ENCODE data around the gene HERC5. TPM values are rescaled to one million over a fixed set of nuclear protein-coding genes. Genes with fewer than 3 reads are reported as not detected.

Gene HERC5
- total RNA-seq, 1 experiment from 2014 or later = 4.6 TPM

GRCh38 chr4:88440146-88440545 is 16.8 kb upstream of the HERC5 start:
- Histone ChIP-seq H3K27me3 (ENCODE audit: insufficient read depth, low read depth) (no peaks in the 10 kb centered on the region), H3K27ac (no peak overlapping the region), H3K4me2 (no peak overlapping the region), H2AFZ (no peak overlapping the region), H3K9me2 (ENCODE audit: insufficient read depth) (no peaks in the 10 kb centered on the region), H3F3A (ENCODE audit: insufficient read depth, low read depth) (no peaks in the 10 kb centered on the region), H4K20me1 (ENCODE audit: insufficient read depth) (no peaks in the 10 kb centered on the region), H3K4me3 (no peak overlapping the region), H3K4me1 (replicated peaks; ENCODE audit: insufficient read depth) (no peaks in the 10 kb centered on the region), H3K79me2 (ENCODE audit: low read depth) (no peaks in the 10 kb centered on the region), H3K36me3 (ENCODE audit: low read depth) (no peaks in the 10 kb centered on the region), H3K9me3 (ENCODE audit: insufficient read depth, low read depth) (no peaks in the 10 kb centered on the region)
- TF ChIP-seq CTCF (conservative IDR thresholded peaks at IDR 0.05) (no peak), EZH2 (IDR thresholded peaks at IDR 0.05; ENCODE audit: low read depth) (no peak)
- no peak for DNase-seq
- POLR2A ChIA-PET (ENCODE audit: unreplicated experiment) = no interaction called here
- intact Hi-C loops (cut with micrococcal nuclease; ENCODE audit: unreplicated experiment) = no loop called here
- BruUV-seq (replicated peaks) = no TSS peak
- CTCF ChIA-PET = no interaction called here

DNA sequence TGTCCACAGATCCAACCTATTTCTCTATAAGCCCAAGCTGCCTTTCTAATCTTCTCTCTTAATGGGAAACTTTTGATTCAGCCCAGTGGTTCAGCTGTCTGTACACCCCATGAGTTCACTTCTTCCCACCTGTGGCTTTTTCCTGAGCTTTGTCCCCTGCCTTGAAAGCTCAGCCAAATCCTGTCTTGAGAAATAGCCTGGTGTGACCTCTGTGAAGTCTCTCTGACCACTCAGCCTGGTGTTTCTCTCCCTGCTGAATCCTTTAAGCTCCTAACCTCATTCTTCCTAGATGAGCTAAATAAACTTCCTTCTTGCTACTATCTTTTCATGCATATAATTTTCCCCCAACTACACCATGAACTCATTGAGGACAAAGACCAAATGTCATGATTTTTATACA is 15.2 kb upstream of the HERC5 start:
- no TSS peak for BruUV-seq (replicated peaks)
- no peak for DNase-seq
- POLR2A ChIA-PET (ENCODE audit: unreplicated experiment) = no interaction called here
- CTCF ChIA-PET = no interaction called here
- Histone ChIP-seq H4K20me1 (ENCODE audit: insufficient read depth) (no peaks in the 10 kb centered on the region), H3K79me2 (ENCODE audit: low read depth) (no peaks in the 10 kb centered on the region), H3K27ac (no peak overlapping the region), H3K4me3 (no peak overlapping the region), H3K36me3 (ENCODE audit: low read depth) (no peaks in the 10 kb centered on the region), H3K9me2 (ENCODE audit: insufficient read depth) (no peaks in the 10 kb centered on the region), H2AFZ (no peak overlapping the region), H3K27me3 (ENCODE audit: insufficient read depth, low read depth) (no peaks in the 10 kb centered on the region), H3K9me3 (ENCODE audit: insufficient read depth, low read depth) (no peaks in the 10 kb centered on the region), H3K4me2 (no peak overlapping the region), H3K4me1 (replicated peaks; ENCODE audit: insufficient read depth) (no peaks in the 10 kb centered on the region), H3F3A (ENCODE audit: insufficient read depth, low read depth) (no peaks in the 10 kb centered on the region)
- TF ChIP-seq CTCF (conservative IDR thresholded peaks at IDR 0.05) = no peak
- intact Hi-C loops (cut with micrococcal nuclease; ENCODE audit: unreplicated experiment) = no loop called here

DNA sequence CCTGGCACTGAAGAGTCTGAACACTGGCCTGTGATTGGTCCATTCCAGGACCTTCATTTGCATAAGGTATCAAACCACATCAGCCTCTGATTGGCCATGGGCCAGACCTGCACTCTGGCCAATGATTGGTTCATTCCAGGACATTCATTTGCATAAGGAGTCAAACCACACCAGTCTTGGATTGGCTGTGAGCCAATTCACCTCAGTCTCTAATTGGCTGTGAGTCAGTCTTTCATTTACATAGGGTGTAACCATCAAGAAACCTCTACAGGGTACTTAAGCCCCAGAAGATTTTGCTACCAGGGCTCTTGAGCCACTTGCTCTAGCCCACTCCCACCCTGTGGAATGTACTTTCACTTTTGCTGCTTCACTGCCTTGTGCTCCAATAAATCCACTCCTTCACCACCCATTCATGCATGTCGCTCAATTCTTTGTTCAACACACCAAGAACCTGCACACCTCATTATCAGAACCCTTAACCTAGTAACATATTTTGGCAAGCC is 14.2 kb upstream of the HERC5 start:
- no TSS peak for BruUV-seq (replicated peaks)
- no peaks in the 10 kb centered on the region for H3K36me3 ChIP-seq (ENCODE audit: low read depth)

More for the DNA sequence above, 14.2 kb upstream of the HERC5 start:
- TF ChIP-seq EZH2 (IDR thresholded peaks at IDR 0.05; ENCODE audit: low read depth) (no peak), CTCF (conservative IDR thresholded peaks at IDR 0.05) (no peak)
- Histone ChIP-seq H3K27me3 (ENCODE audit: insufficient read depth, low read depth) (no peaks in the 10 kb centered on the region), H4K20me1 (ENCODE audit: insufficient read depth) (no peaks in the 10 kb centered on the region), H3K79me2 (ENCODE audit: low read depth) (no peaks in the 10 kb centered on the region), H3K4me3 (no peak overlapping the region), H3K9me2 (ENCODE audit: insufficient read depth) (no peaks in the 10 kb centered on the region), H3K4me1 (replicated peaks; ENCODE audit: insufficient read depth) (no peaks in the 10 kb centered on the region), H3K27ac (no peak overlapping the region), H3K9me3 (ENCODE audit: insufficient read depth, low read depth) (no peaks in the 10 kb centered on the region), H3K4me2 (no peak overlapping the region), H3F3A (ENCODE audit: insufficient read depth, low read depth) (no peaks in the 10 kb centered on the region), H2AFZ (no peak overlapping the region)
- intact Hi-C loops (cut with micrococcal nuclease; ENCODE audit: unreplicated experiment) = no loop called here
- CTCF ChIA-PET = no interaction called here
- no peak for DNase-seq
- POLR2A ChIA-PET (ENCODE audit: unreplicated experiment) = no interaction called here
